HG03520 (cell line): ENCODE data around the gene ROR1.
"Not testable (repeated sequence)": the region's sequence is repeated elsewhere in the genome, so short reads cannot be mapped to it uniquely, and the experiment has no call there.

ENCODE experiments used
- ATAC-seq: cut with Tn5 transposase; IDR thresholded peaks from one replicate; pipeline ENCODE4 v1.9.1; 2021; ENCODE audit warnings: mild to moderate bottlenecking, moderate library complexity; ENCODE audit not compliant: unreplicated experiment

The ROR1 gene

GRCh38 chr1:63819795-63820194, 46.0 kb downstream of the ROR1 start:
- no peak for ATAC-seq

GRCh38 chr1:63821091-63822005, 47.5 kb downstream of the ROR1 start:
- ATAC-seq, result no peak

DNA sequence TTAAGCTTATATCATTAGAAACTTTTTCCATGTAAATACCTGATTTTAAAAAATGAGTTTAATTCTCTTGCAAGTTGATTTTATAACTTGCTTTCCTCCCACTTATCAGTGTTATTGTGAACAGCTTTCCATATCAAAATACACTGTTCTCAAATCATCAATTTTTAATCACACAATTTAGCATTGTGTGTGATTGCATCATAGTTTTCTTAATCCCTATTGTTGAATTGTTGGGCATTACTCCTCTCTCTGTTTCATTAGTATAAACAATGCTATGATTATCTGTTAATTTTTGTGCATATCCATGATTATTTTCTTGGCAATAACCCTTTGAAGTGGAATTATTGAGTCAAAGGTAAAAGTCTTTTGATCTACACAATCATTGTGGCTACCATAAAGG, 48.7 kb downstream of the ROR1 start:
- no peak for ATAC-seq

DNA sequence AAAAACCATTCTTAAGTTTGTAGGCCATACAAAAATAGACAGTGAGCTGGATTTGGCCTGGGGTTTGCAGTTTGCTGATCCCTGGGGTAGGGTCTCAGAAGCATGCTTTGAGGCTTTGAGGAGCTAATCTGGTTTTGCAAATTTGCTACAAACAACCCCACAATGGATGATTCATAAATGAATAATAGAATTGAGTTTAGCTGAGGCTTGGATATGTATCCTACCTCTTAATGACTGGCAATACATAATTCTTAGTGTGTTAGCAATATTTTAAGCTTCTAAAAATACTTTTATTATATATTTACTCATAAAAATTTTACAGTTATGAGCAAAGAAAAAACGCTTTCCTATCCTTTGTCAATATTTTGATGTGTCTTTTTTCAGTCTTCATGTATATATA, 50.6 kb downstream of the ROR1 start:
- no peak for ATAC-seq

DNA sequence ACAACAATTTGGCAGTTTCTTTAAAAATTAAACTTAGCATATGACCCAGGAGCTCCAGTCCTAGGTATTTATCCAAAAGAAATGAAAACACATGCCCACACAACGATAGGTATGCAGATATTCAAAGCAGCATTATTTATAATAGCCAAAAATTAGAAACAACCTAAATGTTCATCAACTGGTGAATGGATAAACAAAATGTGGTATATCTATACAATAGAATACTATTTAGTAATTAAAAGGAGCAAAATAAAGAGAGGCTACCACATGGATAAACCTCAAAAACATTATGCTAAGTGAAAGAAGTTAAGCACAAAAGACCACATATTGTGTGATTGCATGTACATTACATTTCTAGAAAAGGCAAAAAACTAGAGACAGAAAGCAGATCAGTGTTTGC, 51.3 kb downstream of the ROR1 start:
- no peak for ATAC-seq

GRCh38 chr1:63826246-63826861, 52.5 kb downstream of the ROR1 start:
- ATAC-seq, result not testable (repeated sequence)

GRCh38 chr1:63827411-63828321, 53.8 kb downstream of the ROR1 start:
- no peak for ATAC-seq

DNA sequence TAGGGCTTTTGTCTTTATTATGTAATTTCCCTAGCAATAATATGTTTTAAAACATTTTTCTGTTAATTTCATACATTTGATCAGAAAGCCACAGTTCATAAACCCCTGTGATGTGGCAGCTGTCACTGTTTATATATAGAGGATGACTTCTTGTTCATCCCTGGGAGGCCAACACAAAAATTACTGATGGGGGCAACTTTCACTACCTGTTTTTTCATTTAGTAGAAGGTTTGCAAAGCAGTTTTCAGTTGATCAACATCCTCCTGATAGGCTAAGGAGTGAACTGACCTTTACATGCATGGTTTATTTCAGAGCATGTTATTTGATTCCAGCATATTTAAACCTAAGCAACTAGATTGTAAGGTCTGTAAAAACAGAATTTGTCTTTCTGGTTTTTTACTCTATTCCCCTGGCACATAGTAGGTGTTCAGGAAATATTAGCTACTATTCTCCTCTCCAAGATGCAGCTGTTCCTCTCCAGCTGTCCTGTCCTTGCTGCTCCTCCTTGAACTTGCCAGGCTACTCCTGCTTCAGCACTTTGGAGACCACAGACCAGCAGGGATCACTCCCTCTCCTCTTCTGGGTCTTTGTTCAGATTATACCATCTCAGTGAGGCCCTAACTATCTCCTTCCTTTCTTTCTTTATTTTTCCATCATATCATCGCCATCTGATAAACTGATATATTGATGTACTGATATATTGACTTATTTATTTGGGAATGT, 54.7 kb downstream of the ROR1 start:
- ATAC-seq, result peak; percentile 78

GRCh38 chr1:63829349-63830327, 55.8 kb downstream of the ROR1 start:
- no peak for ATAC-seq

- ATAC-seq, result no peak
Observed at GRCh38 chr1:63831409-63831808, 57.6 kb downstream of the ROR1 start.

GRCh38 chr1:63833363-63834119, 59.7 kb downstream of the ROR1 start:
- ATAC-seq, result no peak

- no peak for ATAC-seq
Observed at GRCh38 chr1:63835128-63835527, 61.3 kb downstream of the ROR1 start.

GRCh38 chr1:63836374-63836773, 62.6 kb downstream of the ROR1 start:
- ATAC-seq, result no peak

GRCh38 chr1:63836830-63837229, 63.0 kb downstream of the ROR1 start:
- no peak for ATAC-seq

DNA sequence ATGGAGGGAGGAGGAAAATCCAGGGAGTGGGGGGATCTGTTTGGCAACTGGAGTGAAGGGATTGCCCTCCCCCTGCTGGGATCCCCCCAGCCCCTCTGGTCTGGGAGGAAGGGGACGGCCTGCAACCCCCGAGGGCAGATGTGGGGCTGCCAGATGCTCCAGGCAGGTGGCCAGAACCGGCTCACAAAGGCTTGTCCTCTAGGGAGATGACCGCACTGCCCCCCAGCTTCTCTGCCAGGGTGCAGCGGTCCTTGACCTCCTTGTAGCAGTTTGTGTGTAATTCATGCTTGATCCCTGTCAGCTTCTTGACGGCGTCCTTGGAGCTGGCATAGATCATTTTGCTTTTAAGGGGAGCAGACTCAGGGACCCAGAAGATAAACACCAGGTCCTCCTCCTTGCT, 69.2 kb downstream of the ROR1 start:
- no peak for ATAC-seq

GRCh38 chr1:63843884-63844283, 70.1 kb downstream of the ROR1 start:
- ATAC-seq, result no peak

DNA sequence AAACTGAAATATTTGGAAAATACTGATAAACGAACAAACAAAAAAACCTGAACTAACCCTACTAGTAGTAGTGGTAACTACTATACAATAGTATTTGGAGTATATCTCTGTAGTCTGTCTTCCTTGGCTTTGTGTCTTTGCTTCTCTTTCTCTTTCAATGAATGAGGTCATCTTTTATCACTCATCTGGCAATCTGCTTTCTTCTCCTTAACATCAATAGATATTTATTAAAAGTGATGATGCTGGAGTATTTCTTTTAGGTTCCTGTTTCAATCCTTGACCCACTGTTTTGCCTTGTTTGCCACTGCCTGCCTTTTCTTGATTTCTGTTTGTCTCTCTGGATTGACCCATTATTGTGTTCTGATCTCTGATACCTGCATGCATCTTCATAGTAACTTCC, 71.5 kb downstream of the ROR1 start:
- ATAC-seq, result no peak

- no peak for ATAC-seq
Observed at GRCh38 chr1:63847308-63847910, 73.6 kb downstream of the ROR1 start.
